ENCODE measurements around the gene ITPKB.

DNA sequence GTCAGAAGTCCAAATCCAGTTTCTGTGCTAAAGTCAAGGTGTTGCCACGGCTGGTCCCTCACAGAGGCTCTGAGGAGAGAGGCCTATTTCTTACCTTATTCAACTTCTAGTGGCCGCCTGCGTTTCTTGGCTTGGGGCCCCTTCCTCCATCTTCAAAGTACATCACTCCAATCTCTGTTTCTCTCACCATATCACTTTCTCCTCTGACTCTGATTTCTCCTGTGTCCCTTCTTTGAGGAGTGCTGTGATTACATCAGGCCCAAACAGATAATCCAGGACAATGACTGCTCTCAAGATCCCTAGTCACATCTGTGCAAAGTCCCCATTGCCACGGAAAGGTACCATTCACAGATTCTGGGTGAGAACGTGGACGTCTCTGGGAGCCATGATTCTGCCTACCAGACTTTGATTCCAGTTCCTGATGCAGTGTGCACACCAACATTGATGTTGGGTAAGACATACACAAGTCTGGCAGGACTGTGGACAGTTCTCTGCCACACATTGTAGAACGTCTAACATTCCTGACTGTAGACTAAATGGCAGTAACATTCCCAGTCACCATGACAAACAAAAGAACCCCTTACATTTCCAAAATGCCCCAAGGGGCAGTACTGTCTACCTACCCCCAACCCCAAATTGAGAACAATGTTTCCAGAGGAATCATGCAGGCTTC lies 43.0 kb upstream of the ITPKB start:
- TF ChIP-seq EZH2 (IDR thresholded peaks at IDR 0.05; ENCODE audit: borderline replicate concordance, low read length): no peak
- TF ChIP-seq, protein P1, sequence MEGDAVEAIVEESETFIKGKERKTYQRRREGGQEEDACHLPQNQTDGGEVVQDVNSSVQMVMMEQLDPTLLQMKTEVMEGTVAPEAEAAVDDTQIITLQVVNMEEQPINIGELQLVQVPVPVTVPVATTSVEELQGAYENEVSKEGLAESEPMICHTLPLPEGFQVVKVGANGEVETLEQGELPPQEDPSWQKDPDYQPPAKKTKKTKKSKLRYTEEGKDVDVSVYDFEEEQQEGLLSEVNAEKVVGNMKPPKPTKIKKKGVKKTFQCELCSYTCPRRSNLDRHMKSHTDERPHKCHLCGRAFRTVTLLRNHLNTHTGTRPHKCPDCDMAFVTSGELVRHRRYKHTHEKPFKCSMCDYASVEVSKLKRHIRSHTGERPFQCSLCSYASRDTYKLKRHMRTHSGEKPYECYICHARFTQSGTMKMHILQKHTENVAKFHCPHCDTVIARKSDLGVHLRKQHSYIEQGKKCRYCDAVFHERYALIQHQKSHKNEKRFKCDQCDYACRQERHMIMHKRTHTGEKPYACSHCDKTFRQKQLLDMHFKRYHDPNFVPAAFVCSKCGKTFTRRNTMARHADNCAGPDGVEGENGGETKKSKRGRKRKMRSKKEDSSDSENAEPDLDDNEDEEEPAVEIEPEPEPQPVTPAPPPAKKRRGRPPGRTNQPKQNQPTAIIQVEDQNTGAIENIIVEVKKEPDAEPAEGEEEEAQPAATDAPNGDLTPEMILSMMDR (IDR thresholded peaks at IDR 0.05; ENCODE audit: low read length): no peak
